NCI-H460 (cell line): Measurements from ENCODE around the gene WBP2. TPM values are rescaled to one million over a fixed set of nuclear protein-coding genes. Genes with fewer than 3 reads are reported as not detected.

Experiments used
- total RNA-seq: library from RNA; depleted of rRNA; stranded (reverse); fragments of >200 nt; shearing (Covaris generic); gene quantifications from 2 replicates; pipeline ENCODE4 v1.2.3, GENCODE V29; 2014; rRNA removed

Gene WBP2
- total RNA-seq, 1 experiment from 2014 or later, result 36.7 TPM

Other genes with a start within 250 kb of the WBP2 start
- 0.02 TPM in 1 of 2 replicates, not detected in the other for gene SMIM5, start 221.9 kb downstream of the WBP2 start, total RNA-seq
- gene RECQL5, start 188.2 kb downstream of the WBP2 start, total RNA-seq, result 23.5 and 25.5 TPM in 2 replicates
- 57.3 and 62.1 TPM in 2 replicates for gene SAP30BP, start 188.0 kb downstream of the WBP2 start, total RNA-seq
- gene ITGB4, start 133.9 kb downstream of the WBP2 start, total RNA-seq, result 14.5 and 18.0 TPM in 2 replicates
- gene GALK1, start 90.1 kb downstream of the WBP2 start, total RNA-seq, result 21.6 and 23.1 TPM in 2 replicates
- 25.8 and 33.8 TPM in 2 replicates for gene UNK, start 70.5 kb downstream of the WBP2 start, total RNA-seq
- 0.57 and 0.66 TPM in 2 replicates for gene UNC13D, start 10.9 kb downstream of the WBP2 start, total RNA-seq
- 38.0 and 50.4 TPM in 2 replicates for gene TRIM47, start 23.2 kb upstream of the WBP2 start, total RNA-seq
- 30.2 and 32.0 TPM in 2 replicates for gene TRIM65, start 41.6 kb upstream of the WBP2 start, total RNA-seq
- gene MRPL38, start 49.5 kb upstream of the WBP2 start, total RNA-seq, result 42.6 and 43.0 TPM in 2 replicates
- 6.8 and 9.1 TPM in 2 replicates for gene FBF1, start 85.7 kb upstream of the WBP2 start, total RNA-seq
- 24.9 and 28.4 TPM in 2 replicates for gene ACOX1, start 123.8 kb upstream of the WBP2 start, total RNA-seq
- 18.2 and 18.9 TPM in 2 replicates for gene TEN1, start 123.9 kb upstream of the WBP2 start, total RNA-seq
- gene CDK3, start 145.5 kb upstream of the WBP2 start, total RNA-seq, result 4.8 and 7.7 TPM in 2 replicates
- gene EVPL, start 172.0 kb upstream of the WBP2 start, total RNA-seq, result 8.0 and 8.6 TPM in 2 replicates
- gene SRP68, start 217.2 kb upstream of the WBP2 start, total RNA-seq, result 31.7 and 34.9 TPM in 2 replicates
- not detected in 2 replicates for gene GALR2, start 219.4 kb upstream of the WBP2 start, total RNA-seq
- 0.10 TPM in 1 of 2 replicates, not detected in the other for gene ZACN, start 223.8 kb upstream of the WBP2 start, total RNA-seq
- 54.6 and 56.7 TPM in 2 replicates for gene EXOC7, start 248.5 kb upstream of the WBP2 start, total RNA-seq